Natural killer cell (primary cell): ENCODE measurements around the gene EP400. TPM values are rescaled to one million over a fixed set of nuclear protein-coding genes. Genes with fewer than 3 reads are reported as not detected.

Experiments used
- ATAC-seq, 3 donors: fragments of 150-1000 bp in 2 of 3; fragments of 200-7000 bp in 1 of 3; cut with Tn5 transposase; 1 replicate in 1 of 3; 2 replicates in 2 of 3; pipeline ENCODE4 v1.10.0; 2021; ENCODE audit warnings: mild to moderate bottlenecking in 2 of 3, moderate library complexity in 2 of 3
- DNase-seq, 2 donors: peaks; one replicate each; pipeline versions ENCODE4 v3.0.0 to v3.0.0-alpha.2; 2013 to 2021; ENCODE audit warnings: mixed read lengths in 1 of 2
- H3K27ac ChIP-seq: one replicate; pipeline ENCODE4 v1.5.1; 2013; ENCODE audit warnings: mild to moderate bottlenecking, low read length
- H3K27me3 ChIP-seq: one replicate; pipeline ENCODE4 v1.6.1; 2013; ENCODE audit warnings: low read length; ENCODE audit not compliant: control insufficient read depth, insufficient read depth
- H3K36me3 ChIP-seq: one replicate; pipeline ENCODE4 v1.6.1; 2013; ENCODE audit warnings: low read length; ENCODE audit not compliant: control insufficient read depth, insufficient read depth
- H3K4me1 ChIP-seq: one replicate; pipeline ENCODE4 v1.6.1; 2013; ENCODE audit warnings: low read length; ENCODE audit not compliant: control insufficient read depth, insufficient read depth
- H3K4me3 ChIP-seq: one replicate; pipeline ENCODE4 v1.5.1; 2013; ENCODE audit warnings: low read length
- H3K9me3 ChIP-seq: one replicate; pipeline ENCODE4 v1.6.1; 2013; ENCODE audit warnings: low read length; ENCODE audit not compliant: control insufficient read depth, insufficient read depth
- H3K27ac Mint-ChIP-seq, 2 donors: one replicate each; pipeline ENCODE4 v1.8.0; 2022; ENCODE audit warnings: mild to moderate bottlenecking in 2 of 2, mixed read lengths in 2 of 2, moderate library complexity in 1 of 2
- H3K27me3 Mint-ChIP-seq, 2 donors: one replicate each; pipeline ENCODE4 v1.8.0; 2022; ENCODE audit warnings: low read depth in 2 of 2, mixed read lengths in 2 of 2
- H3K36me3 Mint-ChIP-seq: one replicate; pipeline ENCODE4 v1.8.0; 2022; ENCODE audit warnings: mixed read lengths
- H3K4me1 Mint-ChIP-seq, 2 donors: one replicate each; pipeline ENCODE4 v1.8.0; 2022; ENCODE audit warnings: mixed read lengths in 2 of 2
- H3K4me3 Mint-ChIP-seq: one replicate; pipeline ENCODE4 v1.8.0; 2022; ENCODE audit warnings: mild to moderate bottlenecking, moderate library complexity, mixed read lengths
- H3K9me3 Mint-ChIP-seq, 2 donors: one replicate each; pipeline ENCODE4 v1.8.0; 2022; ENCODE audit warnings: mixed read lengths in 2 of 2
- WGBS: methylation state at CpG from one replicate; pipeline ENCODE4 v1.1.7; 2013; ENCODE audit warnings: missing lambda C conversion rate; ENCODE audit not compliant: insufficient coverage; 5-methylcytosine and 5-hydroxymethylcytosine counted together
- intact Hi-C: fragments of 100-400 bp; cut with micrococcal nuclease; formaldehyde crosslinking; loops from one replicate; pipeline ENCODE4 v1.14.2; 2022
- total RNA-seq, 4 donors: library from RNA; stranded (reverse); fragments of 120-200 nt in 1 of 4; gene quantifications; one replicate each; pipeline versions ENCODE4 v1.2.3 to v1.2.4, GENCODE V29; 2013 to 2022
- TF ChIP-seq, protein P1 (sequence below): fragments of 200-600 bp; IDR thresholded peaks from one replicate; pipeline ENCODE4 v1.8.0; 2022; ENCODE audit warnings: antibody characterized with exemption

EP400 gene
- total RNA-seq, 3 donors from 2014 or later (not counting 1 experiment from before 2014, with no cell fraction given) = 62.8 to 81.1 (median 80.1) TPM

DNA sequence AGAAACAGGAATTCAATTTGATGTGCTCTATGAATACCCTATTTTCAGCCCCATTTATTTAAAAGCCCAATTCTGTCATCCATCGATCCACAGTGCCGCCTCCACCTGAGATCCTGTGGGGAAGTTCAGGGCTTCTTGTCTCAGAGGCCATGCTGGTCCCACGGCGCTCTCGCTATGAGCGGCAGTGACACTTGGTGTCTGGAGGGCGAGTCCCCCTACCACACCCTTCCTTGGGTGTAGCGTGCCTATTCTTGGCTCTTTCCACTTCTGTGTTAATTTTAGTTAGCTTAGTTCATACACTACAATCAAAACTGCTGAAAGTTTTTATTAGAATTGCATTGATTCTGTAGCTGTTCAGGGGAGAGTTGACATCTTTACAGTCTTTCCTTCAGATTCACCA, 120.6 kb downstream of the EP400 start:
- intact Hi-C loops = no loop called here
- no peaks in the 10 kb centered on the region for H3K27me3 Mint-ChIP-seq
- no peak for DNase-seq
- no peak for ATAC-seq
- no peak overlapping the region for H3K27ac ChIP-seq
- no peaks in the 10 kb centered on the region for H3K9me3 ChIP-seq
- H3K27me3 ChIP-seq = no peaks in the 10 kb centered on the region
- H3K9me3 Mint-ChIP-seq = no peaks in the 10 kb centered on the region
- H3K36me3 ChIP-seq = peaks cover 21% of the 10 kb centered on the region
- H3K4me1 Mint-ChIP-seq = peaks cover 12 to 14% of the 10 kb centered on the region in 2 donors
- H3K4me1 ChIP-seq = peaks cover 22% of the 10 kb centered on the region
- no peak overlapping the region for H3K4me3 Mint-ChIP-seq
- TF ChIP-seq, protein P1, sequence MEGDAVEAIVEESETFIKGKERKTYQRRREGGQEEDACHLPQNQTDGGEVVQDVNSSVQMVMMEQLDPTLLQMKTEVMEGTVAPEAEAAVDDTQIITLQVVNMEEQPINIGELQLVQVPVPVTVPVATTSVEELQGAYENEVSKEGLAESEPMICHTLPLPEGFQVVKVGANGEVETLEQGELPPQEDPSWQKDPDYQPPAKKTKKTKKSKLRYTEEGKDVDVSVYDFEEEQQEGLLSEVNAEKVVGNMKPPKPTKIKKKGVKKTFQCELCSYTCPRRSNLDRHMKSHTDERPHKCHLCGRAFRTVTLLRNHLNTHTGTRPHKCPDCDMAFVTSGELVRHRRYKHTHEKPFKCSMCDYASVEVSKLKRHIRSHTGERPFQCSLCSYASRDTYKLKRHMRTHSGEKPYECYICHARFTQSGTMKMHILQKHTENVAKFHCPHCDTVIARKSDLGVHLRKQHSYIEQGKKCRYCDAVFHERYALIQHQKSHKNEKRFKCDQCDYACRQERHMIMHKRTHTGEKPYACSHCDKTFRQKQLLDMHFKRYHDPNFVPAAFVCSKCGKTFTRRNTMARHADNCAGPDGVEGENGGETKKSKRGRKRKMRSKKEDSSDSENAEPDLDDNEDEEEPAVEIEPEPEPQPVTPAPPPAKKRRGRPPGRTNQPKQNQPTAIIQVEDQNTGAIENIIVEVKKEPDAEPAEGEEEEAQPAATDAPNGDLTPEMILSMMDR = no peak
- H3K36me3 Mint-ChIP-seq = peaks cover 5% of the 10 kb centered on the region
- H3K27ac Mint-ChIP-seq = no peak overlapping the region
- no peak overlapping the region for H3K4me3 ChIP-seq
- WGBS = 66% methylated on average over 7 of the region's 8 CpGs

DNA sequence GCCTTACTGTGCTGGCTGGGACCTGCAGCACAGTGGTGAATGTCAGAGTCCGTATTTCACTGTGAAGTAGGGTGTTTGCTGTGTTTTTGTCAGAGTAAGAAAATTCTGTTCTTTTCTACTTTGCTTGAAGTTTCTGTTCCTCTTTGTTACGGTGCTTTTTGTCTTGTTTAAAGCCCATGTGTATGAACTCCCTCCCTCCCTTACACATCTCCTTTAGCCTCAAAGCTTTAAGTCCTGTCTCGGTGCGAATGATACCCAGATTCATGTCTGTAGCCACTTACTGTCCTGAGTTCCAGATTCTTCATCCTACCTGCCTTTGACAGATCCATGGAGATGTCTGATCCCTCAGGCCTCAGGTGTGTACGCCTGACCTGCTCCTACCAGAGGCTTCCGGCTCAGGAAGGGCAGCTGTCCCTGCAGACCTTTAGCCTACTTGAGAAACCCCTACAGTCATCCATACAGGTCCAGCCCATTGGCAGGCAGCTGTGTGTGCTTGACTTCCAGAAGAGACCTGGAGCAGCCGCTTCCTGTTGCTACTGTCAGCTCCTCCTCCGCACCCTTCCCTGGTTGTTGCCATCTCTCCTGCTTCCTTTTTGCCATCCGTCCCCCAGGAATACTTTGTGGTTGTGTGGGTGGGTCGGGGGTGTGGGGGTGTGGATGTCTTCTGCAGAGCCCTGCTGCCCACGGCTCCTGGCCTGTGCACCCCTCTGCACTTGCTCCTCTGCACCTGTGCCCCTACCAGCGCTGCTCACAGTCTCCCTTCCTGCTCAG, 121.5 kb downstream of the EP400 start:
- H3K9me3 Mint-ChIP-seq = no peaks in the 10 kb centered on the region
- no peaks in the 10 kb centered on the region for H3K27me3 Mint-ChIP-seq
- Histone ChIP-seq H3K36me3 (peaks cover 27% of the 10 kb centered on the region), H3K4me3 (peak overlapping the region; percentile 2), H3K9me3 (no peaks in the 10 kb centered on the region), H3K27ac (peak overlapping the region; percentile 17), H3K4me1 (peaks cover 16% of the 10 kb centered on the region), H3K27me3 (no peaks in the 10 kb centered on the region)
- peaks cover 7 to 9% of the 10 kb centered on the region in 2 donors for H3K4me1 Mint-ChIP-seq
- intact Hi-C loops = no loop called here
- peaks cover 5% of the 10 kb centered on the region for H3K36me3 Mint-ChIP-seq
- TF ChIP-seq, protein P1 = no peak
- peak overlapping the region in 1 of 2 donors; percentile 51 for H3K27ac Mint-ChIP-seq
- ATAC-seq (no peak), DNase-seq (no peak)
- no peak overlapping the region for H3K4me3 Mint-ChIP-seq
- WGBS = 71% methylated on average over 12 of the region's 12 CpGs

DNA sequence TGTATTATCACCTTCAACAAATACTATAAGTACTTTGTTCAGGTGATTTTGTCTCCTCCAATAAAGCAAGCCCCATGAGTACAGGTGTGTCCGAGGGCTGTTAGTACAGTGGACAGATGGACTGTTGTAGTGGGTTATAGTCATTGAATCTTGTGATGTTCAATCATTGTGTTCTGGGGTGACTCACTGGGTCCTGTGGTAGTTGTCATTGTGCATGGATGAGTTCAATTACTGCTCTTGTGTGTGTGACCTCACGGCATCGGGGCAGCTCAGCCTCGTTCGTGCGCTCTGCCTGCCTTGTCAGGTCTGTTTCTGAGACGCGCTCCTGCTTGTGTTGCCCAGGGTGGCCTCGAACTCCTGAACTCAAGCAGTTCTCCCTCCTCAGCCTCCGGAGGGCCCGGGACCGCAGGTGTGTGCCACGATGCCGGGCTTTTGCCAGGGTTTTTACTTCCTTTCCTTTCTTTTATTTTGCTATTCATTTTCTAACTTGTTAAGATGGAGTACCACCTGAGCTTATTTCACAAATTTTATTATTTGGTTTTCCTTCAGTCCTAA, 122.2 kb downstream of the EP400 start:
- peaks cover 5% of the 10 kb centered on the region for H3K36me3 Mint-ChIP-seq
- ATAC-seq (no peak), DNase-seq (no peak)
- no peak overlapping the region for H3K4me3 Mint-ChIP-seq
- WGBS = 97% methylated on average over 14 of the region's 14 CpGs
- H3K27ac ChIP-seq = peak overlapping the region; percentile 17
- no peaks in the 10 kb centered on the region for H3K9me3 Mint-ChIP-seq
- no peaks in the 10 kb centered on the region for H3K27me3 ChIP-seq
- no peak overlapping the region for H3K4me3 ChIP-seq
- H3K4me1 ChIP-seq = peaks cover 10% of the 10 kb centered on the region
- TF ChIP-seq, protein P1 = no peak
- H3K27me3 Mint-ChIP-seq = no peaks in the 10 kb centered on the region
- intact Hi-C loops = no loop called here
- peak overlapping the region in 1 of 2 donors; percentile 51 for H3K27ac Mint-ChIP-seq
- H3K4me1 Mint-ChIP-seq = peaks cover 0 to 2% of the 10 kb centered on the region in 2 donors
- H3K36me3 ChIP-seq = peaks cover 31% of the 10 kb centered on the region
- no peaks in the 10 kb centered on the region for H3K9me3 ChIP-seq
